GM19023 (cell line): ENCODE measurements around the gene ZGRF1.
A peak's percentile ranks its signal among the peaks of the same experiment; 100 is the strongest.
"Not testable (repeated sequence)": the region's sequence is repeated elsewhere in the genome, so short reads cannot be mapped to it uniquely, and the experiment has no call there.

Experiments
- ATAC-seq: cut with Tn5 transposase; IDR thresholded peaks from one replicate; pipeline ENCODE4 v1.9.1; 2021; ENCODE audit warnings: mild to moderate bottlenecking, moderate library complexity; ENCODE audit not compliant: unreplicated experiment

Gene ZGRF1

DNA sequence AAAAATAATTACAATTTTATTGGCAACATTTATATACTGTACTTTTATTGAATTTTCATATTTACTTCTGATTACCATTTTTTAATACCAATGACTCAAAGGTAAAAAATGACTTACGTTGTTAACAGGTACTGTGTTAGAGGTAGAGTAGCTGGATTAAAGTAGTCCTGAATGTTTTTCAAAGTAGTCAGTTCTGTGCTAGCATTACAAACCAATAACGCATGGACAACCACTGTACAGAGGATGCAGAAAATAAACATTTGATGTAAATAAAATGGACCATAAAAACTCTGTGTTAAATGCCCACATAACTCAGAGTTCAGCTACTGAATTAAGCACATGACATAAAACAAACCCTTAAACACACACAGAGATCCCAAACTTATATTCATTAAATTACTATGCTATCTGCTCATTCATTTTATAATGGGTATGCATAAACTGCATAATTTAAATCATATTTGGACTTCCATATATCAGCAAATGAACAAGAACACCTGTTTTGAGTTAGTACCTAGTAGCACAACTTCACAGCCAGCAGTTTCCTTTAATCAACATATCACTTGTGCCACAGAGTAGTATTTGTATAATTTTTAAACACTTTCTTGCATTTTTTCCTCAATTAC lies 74.3 kb downstream of the ZGRF1 start:
- no peak for ATAC-seq

DNA sequence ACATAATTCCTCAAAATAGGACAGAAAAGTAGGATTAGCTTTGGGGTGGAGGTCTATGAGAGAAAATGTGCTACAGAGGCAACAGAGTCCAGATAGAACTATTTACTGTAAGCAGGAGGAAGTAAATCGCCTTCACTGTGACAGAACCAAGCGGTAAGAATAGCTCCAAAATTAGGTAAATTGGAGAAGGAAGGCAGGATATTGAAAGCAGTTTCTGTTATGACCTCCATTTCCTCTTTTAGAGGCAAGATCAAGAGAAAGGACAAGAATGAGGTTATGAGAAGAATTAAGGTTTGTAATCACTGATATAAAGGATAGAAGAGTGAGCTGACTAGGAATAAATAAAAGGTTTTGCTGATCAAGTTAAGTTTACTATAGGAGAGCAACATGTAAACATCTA lies 76.6 kb downstream of the ZGRF1 start:
- ATAC-seq = no peak

DNA sequence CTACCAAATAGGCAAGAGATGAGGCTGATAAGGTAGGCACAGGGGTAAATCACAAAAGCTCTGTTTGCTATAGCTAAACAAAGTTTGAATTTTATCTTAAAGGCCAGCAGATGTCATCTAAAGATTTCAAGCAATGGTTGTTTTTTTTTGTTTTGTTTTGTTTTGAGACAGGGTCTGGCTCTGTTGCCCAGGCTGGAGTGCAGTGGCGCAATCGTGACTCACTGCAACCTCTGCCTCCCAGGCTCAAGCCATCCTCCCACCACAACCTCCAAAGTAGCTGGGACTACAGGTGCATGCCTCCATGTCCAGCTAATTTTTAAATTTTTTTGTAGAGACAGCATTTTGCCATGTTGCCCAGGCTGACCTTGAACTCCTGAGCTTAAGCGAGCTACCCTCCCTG lies 77.7 kb downstream of the ZGRF1 start:
- ATAC-seq = no peak

DNA sequence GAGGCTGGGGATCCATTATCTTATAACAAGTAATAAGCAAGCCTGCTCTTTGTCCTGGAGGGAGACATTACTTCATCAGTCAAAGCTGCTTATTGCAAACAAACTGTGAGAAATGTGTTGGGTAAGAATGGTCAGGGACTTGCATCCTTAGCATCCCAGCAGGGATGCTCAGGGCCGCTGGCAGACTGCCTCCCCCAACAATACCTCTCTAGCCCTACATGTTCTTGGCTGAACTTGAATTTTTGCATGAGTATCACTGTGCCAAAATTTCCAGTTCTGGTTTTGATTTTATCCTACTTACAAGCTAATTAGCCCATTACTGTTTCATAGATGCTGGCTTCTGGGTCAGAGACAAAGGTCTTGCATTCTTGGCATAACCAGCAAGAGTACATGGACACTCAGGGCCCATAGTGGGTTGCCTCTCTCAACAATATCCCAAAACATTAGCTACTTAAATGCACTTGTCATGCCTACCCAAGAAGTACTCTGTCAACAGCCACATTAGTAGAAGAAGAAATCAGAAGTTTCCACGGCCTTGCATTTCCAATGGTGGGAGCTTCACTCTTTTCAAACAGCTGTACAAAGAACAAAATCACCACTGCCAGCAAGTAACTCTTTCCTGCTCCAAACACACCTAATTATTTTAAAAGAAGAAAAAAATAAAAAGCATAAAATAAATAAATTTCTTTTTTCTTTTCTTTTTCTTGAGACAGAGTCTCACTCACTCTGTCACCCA lies 78.9 kb downstream of the ZGRF1 start:
- ATAC-seq = no peak

DNA sequence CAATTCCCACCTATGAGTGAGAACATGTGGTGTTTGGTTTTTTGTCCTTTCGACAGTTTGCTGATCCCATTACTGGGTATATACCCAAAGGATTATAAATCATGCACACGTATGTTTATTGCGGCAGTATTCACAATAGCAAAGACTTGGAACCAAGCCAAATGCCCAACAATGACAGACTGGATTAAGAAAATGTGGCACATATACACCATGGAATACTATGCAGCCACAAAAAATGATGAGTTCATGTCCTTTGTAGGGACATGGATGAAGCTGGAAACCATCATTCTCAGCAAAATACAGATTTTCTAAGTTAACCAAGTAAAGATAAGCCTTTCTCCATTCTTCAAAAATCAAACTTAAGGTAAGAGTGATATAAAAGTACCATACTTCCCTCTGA lies 82.4 kb downstream of the ZGRF1 start:
- not testable (repeated sequence) for ATAC-seq

DNA sequence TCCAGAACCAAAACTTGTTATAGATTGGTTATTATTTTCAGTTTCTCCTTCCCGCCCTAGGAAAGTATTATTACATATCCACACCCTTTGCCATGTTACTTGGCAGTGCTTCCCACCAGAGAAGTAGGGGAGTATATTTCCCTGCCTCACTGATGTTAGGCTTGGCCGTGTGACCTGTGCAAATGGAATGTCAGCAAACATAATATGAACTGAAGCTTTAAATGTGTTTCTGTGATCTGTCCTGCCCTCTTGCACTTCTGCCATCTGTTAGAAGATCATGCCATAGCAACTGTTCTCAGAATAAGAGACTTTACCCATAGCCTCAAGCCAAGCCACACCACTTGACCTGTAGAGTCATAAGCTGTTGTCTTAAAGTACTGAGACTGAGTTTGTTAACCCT lies 84.0 kb downstream of the ZGRF1 start:
- no peak for ATAC-seq

DNA sequence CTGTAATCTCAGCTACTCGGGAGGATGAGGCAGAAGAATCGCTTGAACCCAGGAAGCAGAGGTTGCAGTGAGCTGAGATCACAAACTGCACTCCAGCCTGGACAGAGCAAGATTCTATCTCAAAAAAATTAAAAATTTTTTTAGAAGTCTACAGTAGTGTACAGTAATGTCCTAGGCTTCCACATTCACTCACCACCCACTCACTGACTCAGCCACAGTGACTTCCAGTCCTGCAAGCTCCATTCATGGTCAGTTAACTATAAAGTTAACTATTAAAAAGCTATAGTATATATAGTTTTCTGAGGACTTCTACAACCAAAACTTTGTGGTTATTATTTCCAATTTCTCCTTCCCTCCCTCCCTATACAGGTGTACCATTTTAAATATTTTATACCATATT lies 86.0 kb downstream of the ZGRF1 start:
- no peak for ATAC-seq

DNA sequence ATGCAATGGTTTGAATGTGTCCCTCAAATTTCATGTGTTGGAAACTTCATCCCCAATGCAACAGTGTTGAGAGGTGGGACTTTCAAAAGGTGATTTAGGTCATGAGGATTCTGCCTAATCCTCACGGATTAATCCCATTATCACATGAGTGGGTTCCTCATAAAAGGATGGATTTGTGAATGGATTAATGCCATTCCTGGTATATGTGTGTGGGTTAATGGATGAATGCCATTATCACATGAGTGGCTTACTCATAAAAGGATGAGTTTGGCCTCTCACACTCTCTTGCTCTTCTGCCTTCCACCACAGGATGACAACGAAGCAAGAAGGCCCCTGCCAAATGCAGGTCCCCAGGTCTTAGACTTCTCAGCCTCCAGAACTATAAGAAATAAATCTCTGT lies 90.2 kb downstream of the ZGRF1 start:
- ATAC-seq = no peak

DNA sequence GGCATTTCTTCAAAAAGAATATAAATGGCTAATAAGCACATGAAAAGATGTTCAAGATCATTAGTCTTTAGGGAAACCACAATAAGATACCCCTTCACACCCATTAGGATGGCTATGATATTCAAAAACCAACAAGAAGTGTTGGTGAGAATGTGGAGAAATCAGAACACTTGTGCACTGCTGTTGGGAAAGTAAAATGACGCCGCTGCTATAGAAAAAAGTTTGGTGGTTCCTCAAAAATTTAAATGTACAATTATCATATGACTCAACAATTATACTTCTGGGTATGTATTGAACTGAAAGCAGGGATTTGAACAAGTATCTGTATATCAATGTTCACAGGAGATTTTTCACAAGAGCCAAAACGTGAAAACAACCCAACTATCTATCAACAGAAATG lies 91.4 kb downstream of the ZGRF1 start:
- no peak for ATAC-seq

DNA sequence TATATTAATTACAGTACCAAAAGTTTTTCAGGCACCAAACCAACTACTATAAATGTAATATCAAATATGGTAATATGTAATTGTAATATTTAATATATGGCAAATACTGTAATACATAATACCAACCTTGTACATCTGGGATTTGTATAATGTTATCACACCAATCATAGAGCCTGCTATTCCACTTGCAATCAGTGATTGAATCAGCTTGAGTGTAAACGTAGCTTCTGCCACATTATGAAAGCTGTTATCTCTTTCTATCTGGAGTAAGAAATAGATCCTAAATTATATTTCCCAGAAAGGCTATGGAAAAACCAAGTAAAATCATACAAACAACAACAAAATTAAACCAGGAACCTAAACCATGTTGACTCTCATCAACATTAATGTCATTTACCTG lies 96.0 kb downstream of the ZGRF1 start:
- ATAC-seq = no peak

DNA sequence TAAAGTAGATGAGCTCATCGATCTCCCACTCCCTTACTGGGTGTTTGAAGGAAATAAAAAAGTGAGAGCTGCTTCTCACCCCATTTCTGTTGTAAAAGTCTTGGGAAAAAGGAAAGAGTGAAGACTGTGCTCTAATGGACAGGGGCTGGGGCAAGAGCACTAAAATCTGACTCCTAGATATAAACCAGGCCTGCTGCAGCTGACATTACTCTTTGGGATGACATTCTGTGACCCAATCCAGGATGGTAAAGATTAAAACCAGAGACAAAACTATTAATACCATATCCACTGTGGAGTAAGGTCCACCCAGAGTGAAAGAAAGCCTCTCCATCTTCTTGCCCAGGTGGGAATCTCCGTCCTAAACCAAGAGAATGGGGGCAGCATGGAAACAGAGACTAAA lies 100.6 kb downstream of the ZGRF1 start:
- no peak for ATAC-seq

DNA sequence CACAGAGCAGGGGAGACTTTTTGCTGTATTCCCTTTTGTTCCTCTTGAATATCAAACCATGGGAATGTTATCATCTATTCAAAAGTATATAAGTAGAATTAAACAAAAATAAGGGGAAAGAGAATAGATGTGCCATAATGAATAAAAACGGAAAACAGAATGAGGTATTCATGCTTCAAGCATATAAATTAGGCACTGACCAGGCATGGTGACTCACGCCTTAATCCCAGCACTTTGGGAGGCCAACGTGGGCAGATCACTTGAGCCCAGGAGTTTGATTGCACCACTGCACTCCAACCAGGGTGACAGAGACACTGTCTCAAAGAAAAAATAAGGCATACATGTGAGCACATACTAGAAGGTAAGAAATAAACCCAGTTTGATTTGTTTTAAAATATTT lies 104.4 kb downstream of the ZGRF1 start:
- ATAC-seq = no peak

DNA sequence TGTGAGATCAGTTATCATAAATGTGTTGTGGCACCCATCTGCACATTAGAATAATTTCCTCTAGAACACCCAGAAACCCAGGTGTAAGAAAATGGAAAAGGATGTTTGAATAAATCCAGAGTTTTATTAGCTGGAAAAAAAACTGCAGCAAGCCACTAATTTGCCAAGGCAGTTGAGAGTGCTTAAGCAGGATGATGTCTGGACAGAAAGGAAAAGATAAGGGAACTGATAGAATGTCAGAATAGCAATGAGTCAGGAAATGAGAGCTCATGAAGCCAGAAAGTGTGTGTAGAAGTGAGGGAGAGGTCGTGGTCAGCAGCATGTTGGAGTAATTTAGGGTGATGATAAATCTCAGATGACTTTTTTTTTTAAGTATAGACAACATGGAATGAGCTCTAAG lies 105.6 kb downstream of the ZGRF1 start:
- no peak for ATAC-seq

DNA sequence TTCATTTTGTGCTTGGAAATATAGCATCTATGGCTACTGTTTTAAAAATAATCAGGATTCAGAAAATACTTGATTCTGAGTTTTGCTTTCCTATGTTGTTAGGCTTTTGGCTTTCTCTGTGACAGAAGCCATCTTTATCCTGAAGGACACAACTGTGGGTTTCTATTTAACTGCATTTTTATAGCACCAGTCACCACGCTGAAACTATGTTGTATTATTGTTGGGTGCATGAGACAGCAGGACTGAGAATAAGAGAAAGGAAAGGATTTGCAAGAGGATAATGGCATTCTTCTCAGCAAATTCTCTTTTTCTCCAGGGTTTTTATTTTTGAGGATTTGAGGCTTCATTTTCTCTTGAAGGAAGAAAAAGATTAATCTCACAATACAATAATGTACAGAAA lies 110.6 kb downstream of the ZGRF1 start:
- ATAC-seq = no peak

DNA sequence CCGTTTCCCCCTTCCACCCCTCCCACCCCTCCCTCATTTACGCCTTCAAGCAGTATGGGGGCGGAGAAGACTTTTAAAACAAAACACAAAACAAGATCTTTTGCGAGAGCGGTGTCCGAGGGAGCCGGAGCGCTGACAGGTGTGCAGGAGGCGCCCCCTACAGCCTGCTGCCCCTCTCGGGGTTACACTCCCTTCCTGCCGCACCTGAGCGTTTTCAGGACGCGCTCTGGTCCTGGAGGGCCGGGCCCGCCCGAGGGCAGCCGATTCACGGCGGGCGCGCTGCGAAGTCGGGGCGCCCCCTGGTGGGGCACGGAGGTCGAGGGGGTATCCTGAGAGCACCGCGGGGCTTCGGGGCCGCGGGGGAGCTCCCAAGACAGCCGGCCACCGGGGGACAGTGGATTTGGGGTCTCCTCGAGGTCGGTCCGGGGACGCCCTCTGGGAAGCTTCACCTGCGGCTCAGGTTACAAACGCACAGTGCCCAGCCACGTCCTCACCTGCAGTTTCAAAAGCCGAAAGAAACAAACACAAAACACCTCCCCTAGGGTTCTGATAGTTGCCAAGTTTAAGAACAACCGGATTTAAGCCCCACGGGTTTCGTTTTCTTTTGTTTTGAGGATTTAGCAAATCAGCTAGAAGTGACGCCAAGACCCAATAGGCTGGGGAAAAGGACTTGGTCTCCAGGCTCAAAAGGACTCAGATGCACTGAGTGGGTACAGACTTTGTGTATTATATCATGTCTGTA lies 112.8 kb downstream of the ZGRF1 start:
- peak; percentile 82 for ATAC-seq

DNA sequence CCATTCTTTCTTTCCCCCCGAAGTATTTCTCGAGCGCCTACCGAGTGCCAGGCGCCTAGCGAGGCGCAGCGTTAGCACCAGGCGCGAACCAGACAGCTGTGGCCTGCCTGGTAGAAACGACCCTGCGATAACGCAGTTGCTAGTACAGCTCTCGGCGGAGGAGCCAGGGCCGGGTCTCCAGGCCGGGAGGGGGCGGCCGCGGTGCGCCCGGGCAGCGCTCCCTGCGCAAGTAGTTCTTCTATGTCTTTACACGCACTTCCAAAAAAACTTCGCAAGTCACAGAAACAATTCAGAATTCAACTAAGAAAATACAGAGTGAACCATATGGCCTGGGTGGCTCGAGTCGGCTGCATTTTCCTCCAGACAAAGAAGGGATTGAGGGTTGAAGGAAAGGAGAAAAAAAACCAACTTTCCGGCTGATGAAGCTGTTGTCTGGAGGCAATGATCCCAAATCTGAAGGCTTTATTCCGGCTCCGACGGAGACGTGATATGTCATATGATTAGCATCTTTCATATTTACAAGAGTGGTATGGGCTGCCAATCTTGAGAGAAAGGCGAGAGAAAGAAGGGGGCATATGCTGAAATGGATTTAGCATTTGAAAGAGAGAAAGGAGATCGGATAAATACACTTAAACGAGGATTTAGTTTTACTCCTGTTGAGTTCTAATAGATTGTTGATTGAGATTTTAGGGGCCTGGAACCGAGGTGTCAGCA lies 113.5 kb downstream of the ZGRF1 start:
- peak; percentile 43 for ATAC-seq

DNA sequence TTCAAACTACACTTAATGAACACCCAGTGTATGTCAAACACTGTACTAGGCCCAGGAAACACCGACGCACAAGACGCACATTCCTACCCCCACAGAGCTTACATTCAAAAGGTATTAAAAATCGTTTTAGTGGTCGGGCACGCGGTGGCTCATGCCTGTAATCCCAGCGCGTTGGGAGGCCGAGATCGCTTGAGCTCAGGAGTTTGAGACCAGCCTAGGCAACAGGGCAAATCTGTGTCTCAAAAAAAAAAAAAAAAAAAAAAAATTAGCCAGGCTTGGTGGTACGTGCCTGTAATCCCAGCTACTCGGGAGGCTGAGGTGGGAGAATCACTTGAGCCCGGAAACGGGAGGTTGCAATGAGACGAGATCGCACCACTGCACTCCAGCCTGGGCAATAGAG lies 114.3 kb downstream of the ZGRF1 start:
- ATAC-seq = not testable (repeated sequence)

DNA sequence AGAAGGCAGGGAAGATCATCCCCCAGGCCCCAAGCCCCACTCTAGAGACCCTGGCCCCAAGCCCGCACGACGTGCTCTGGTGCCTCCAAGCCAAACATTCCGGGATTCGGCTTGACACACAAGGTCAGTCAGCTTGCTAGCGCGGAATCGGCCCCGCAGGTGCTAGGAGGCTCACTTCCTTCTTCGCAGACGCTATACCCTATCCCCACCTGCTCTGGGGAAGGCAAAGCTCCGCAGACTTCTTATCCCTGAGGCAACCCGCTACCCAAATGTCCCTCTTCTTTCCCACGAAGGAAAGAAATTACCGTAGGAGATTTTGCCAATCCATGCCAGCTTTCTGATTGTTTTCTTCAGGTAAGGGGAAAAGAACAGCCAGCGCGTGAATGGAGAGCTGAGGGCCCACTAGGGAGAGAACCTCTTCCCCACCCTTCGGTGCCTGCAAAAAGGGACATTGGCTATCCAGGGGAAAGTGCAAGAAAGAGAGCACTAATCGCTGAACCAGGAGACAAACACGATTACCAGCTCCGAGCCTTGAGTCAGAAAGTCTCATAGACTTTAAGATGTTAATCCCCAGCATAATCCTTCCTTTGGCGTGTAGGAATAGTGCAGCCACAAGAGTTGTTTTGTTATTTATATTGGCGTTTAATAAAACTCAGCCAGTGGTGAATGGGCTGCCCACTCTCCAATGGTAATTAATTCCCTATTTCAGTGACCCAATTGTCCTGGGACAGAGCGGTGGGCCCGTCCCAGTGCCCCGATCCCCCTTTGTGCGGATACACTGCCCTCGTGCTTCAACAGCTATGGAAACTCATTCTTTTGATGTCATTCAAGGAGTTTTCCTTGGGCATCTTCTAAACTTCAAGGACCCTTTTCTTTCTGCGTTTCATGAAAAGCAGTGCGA lies 115.3 kb downstream of the ZGRF1 start:
- no peak for ATAC-seq

DNA sequence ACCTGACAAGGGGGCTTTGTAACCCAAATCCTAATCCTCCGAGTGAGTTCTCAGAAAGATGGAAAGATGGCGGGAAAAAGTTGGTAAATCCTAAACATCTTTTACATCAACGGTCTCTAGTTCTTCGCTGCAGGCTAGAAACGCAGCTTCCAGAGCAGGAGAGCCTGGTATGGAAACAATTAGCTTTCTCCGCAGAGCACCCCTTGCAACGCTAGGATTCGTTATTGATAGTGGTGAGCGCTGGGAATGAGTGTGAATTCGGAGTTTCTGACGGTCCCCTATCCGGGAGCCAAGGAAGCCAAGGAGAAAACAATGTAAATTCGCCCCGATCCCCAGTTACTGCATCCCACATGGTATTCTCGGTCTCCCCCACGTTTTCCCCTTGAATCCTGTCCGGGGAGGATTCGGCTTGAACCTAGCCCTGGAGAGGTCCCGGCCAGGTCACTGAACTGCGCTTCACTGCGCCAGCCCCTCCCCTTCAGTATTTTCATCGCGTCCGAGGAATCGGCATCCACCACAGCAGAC lies 116.0 kb downstream of the ZGRF1 start:
- no peak for ATAC-seq
